Esophagus squamous epithelium (tissue), 4 donors: ENCODE results near the gene COL24A1.

ENCODE experiments used
- CTCF ChIP-seq, 6 experiments: fragments of 450-650 bp in 4 of 6; fragments of 200-600 bp in 2 of 6; sonication (generic) in 2 of 6; IDR thresholded peaks; one replicate each; pipeline ENCODE4 v1.5.1; 2016 to 2019; ENCODE audit warnings: antibody characterized with exemption in 6 of 6, mild to moderate bottlenecking in 4 of 6, moderate library complexity in 4 of 6
- POLR2A ChIP-seq, 4 donors: fragments of 450-650 bp; IDR thresholded peaks; one replicate each; pipeline ENCODE4 v1.6.1; 2017; ENCODE audit warnings: antibody characterized with exemption in 4 of 4, mild to moderate bottlenecking in 4 of 4, moderate library complexity in 3 of 4

GRCh38 chr1:86030180-86030579 is 126.4 kb downstream of the COL24A1 start:
- TF ChIP-seq CTCF (IDR thresholded peaks at IDR 0.05) (no peak), POLR2A (IDR thresholded peaks at IDR 0.05) (no peak)
